ENCODE results near the gene PPARGC1A. TPM values are rescaled to one million over a fixed set of nuclear protein-coding genes. Genes with fewer than 3 reads are reported as not detected.

PPARGC1A gene
- total and polyA plus RNA-seq, 10 of the 15 experiments (the other 5 are each of a cell fraction or from before 2014, with no cell fraction given), result 0.01 to 0.05 (median 0.04) TPM; not detected in 7

GRCh38 chr4:23847158-23847557, 42.7 kb downstream of the PPARGC1A start (continued):
- TF ChIP-seq POLR2A (IDR thresholded peaks at IDR 0.05; ENCODE audit: low read depth, low read length) (no peak), ZNF687 (IDR thresholded peaks at IDR 0.05) (no peak), BHLHE40 (IDR thresholded peaks at IDR 0.05; ENCODE audit: borderline replicate concordance in 1 of 2, low read depth in 2 of 2, low read length in 1 of 2) (no peak), FOXM1 (IDR thresholded peaks at IDR 0.05; ENCODE audit: low read depth, low read length) (no peak), LARP7 (IDR thresholded peaks at IDR 0.05) (no peak), POU2F2 (IDR thresholded peaks at IDR 0.05; ENCODE audit: borderline replicate concordance, low read depth, low read length) (no peak), SIN3A (IDR thresholded peaks at IDR 0.05; ENCODE audit: low read depth, low read length) (no peak), IRF5 (IDR thresholded peaks at IDR 0.05; ENCODE audit: borderline replicate concordance) (no peak), MXI1 (IDR thresholded peaks at IDR 0.05; ENCODE audit: low read depth, low read length) (no peak)
